HepG2 (cell line): ENCODE results near the gene KCND3. TPM values are rescaled to one million over a fixed set of nuclear protein-coding genes. Genes with fewer than 3 reads are reported as not detected.

Experiments used
- NFE2L1 ChIP-seq: sonication (generic); formaldehyde crosslinking; IDR thresholded peaks from 2 replicates; pipeline ENCODE4 v1.4.0; 2020; ENCODE audit warnings: missing genetic modification reagents, mild to moderate bottlenecking, borderline replicate concordance
- NKX3-1 ChIP-seq: sonication (generic); formaldehyde crosslinking; IDR thresholded peaks from 2 replicates; pipeline ENCODE4 v1.5.0; 2020; ENCODE audit warnings: missing genetic modification reagents
- REST ChIP-seq, 2 experiments: IDR thresholded peaks; 2 replicates each; pipeline ENCODE4 v1.6.1; 2011 to 2012; ENCODE audit warnings: low read length in 2 of 2, borderline replicate concordance in 1 of 2, low read depth in 1 of 2, mild to moderate bottlenecking in 1 of 2, moderate library complexity in 1 of 2
- SMC3 ChIP-seq: IDR thresholded peaks from 2 replicates; pipeline ENCODE4 v1.6.1; 2011; ENCODE audit warnings: low read length, improper control_type of control experiment
- TSC22D2 ChIP-seq: sonication (generic); formaldehyde crosslinking; IDR thresholded peaks from 2 replicates; pipeline ENCODE4 v1.5.1; 2020; ENCODE audit warnings: missing genetic modification reagents, mild to moderate bottlenecking, borderline replicate concordance
- U2AF1 ChIP-seq: fragments of 200-400 bp; formaldehyde crosslinking; optimal IDR thresholded peaks from 2 replicates; pipeline ENCODE3; 2017; ENCODE audit warnings: mild to moderate bottlenecking, low read depth, low read length
- XBP1 ChIP-seq: sonication (generic); formaldehyde crosslinking; IDR thresholded peaks from 2 replicates; pipeline ENCODE4 v1.5.0; 2020; ENCODE audit warnings: missing genetic modification reagents
- ZIK1 ChIP-seq: sonication (generic); formaldehyde crosslinking; IDR thresholded peaks from 2 replicates; pipeline ENCODE4 v1.5.0; 2020; ENCODE audit warnings: mild to moderate bottlenecking, low read depth, missing genetic modification reagents, borderline replicate concordance
- ZNF367 ChIP-seq: sonication (generic); formaldehyde crosslinking; IDR thresholded peaks from 2 replicates; pipeline ENCODE4 v1.4.0; 2020; ENCODE audit warnings: missing genetic modification reagents, borderline replicate concordance
- ZNF75D ChIP-seq: sonication (generic); formaldehyde crosslinking; IDR thresholded peaks from 2 replicates; pipeline ENCODE4 v1.8.1; 2023; ENCODE audit warnings: missing genetic modification reagents, mild to moderate bottlenecking, borderline replicate concordance
- polyA plus RNA-seq, 8 experiments: library from polyadenylated mRNA; depleted of rRNA in 3 of 8; stranded (reverse) in 7 of 8; unstranded in 1 of 8; fragments of >200 nt; fragmentation: Illumina TruSeq in 4 of 8; extraction: Trizol in 4 of 8; gene quantifications; 2 replicates each; pipeline versions ENCODE4 v1.2.1 to v1.2.3, GENCODE V29; 2011 to 2016; ENCODE audit warnings: low read depth in 4 of 8, missing spikeins in 1 of 8, mixed read lengths in 1 of 8; ENCODE audit not compliant: insufficient read depth in 1 of 8
- total RNA-seq, 5 experiments: library from RNA; depleted of rRNA; stranded (reverse); fragments of >200 nt; fragmentation: Illumina TruSeq; extraction: Trizol; gene quantifications; 2 replicates each; pipeline ENCODE4 v1.2.3, GENCODE V29; 2016; ENCODE audit warnings: low read depth in 1 of 5
- TF ChIP-seq, protein P1 (sequence below): sonication (generic); formaldehyde crosslinking; IDR thresholded peaks from 2 replicates; pipeline ENCODE4 v1.9.0; 2021; ENCODE audit warnings: mild to moderate bottlenecking, missing genetic modification reagents
- TF ChIP-seq, protein P2 (sequence below): sonication (generic); formaldehyde crosslinking; IDR thresholded peaks from 2 replicates; pipeline ENCODE4 v1.5.0; 2020; ENCODE audit warnings: mild to moderate bottlenecking, missing genetic modification reagents, borderline replicate concordance

KCND3 gene
- total and polyA plus RNA-seq, 2 of the 13 experiments (the other 11 are each of a cell fraction or from before 2014, with no cell fraction given), result 0.04 TPM; not detected in 1

GRCh38 chr1:111733183-111733991 is 256.1 kb downstream of the KCND3 start (continued):
- TF ChIP-seq REST (IDR thresholded peaks at IDR 0.05; ENCODE audit: borderline replicate concordance in 1 of 2, low read depth in 1 of 2, low read length in 2 of 2) (no peak), ZIK1 (CRISPR knock-in tag) (no peak), NFE2L1 (no peak), ZNF75D (CRISPR knock-in tag) (no peak), SMC3 (0 out of 2 replicates have a peak, but pooled peaks have one; percentile 22), XBP1 (CRISPR knock-in tag) (no peak), ZNF367 (CRISPR knock-in tag) (no peak), NKX3-1 (CRISPR knock-in tag) (no peak), TSC22D2 (CRISPR knock-in tag) (no peak), U2AF1 (no peak)
- TF ChIP-seq, protein P1, sequence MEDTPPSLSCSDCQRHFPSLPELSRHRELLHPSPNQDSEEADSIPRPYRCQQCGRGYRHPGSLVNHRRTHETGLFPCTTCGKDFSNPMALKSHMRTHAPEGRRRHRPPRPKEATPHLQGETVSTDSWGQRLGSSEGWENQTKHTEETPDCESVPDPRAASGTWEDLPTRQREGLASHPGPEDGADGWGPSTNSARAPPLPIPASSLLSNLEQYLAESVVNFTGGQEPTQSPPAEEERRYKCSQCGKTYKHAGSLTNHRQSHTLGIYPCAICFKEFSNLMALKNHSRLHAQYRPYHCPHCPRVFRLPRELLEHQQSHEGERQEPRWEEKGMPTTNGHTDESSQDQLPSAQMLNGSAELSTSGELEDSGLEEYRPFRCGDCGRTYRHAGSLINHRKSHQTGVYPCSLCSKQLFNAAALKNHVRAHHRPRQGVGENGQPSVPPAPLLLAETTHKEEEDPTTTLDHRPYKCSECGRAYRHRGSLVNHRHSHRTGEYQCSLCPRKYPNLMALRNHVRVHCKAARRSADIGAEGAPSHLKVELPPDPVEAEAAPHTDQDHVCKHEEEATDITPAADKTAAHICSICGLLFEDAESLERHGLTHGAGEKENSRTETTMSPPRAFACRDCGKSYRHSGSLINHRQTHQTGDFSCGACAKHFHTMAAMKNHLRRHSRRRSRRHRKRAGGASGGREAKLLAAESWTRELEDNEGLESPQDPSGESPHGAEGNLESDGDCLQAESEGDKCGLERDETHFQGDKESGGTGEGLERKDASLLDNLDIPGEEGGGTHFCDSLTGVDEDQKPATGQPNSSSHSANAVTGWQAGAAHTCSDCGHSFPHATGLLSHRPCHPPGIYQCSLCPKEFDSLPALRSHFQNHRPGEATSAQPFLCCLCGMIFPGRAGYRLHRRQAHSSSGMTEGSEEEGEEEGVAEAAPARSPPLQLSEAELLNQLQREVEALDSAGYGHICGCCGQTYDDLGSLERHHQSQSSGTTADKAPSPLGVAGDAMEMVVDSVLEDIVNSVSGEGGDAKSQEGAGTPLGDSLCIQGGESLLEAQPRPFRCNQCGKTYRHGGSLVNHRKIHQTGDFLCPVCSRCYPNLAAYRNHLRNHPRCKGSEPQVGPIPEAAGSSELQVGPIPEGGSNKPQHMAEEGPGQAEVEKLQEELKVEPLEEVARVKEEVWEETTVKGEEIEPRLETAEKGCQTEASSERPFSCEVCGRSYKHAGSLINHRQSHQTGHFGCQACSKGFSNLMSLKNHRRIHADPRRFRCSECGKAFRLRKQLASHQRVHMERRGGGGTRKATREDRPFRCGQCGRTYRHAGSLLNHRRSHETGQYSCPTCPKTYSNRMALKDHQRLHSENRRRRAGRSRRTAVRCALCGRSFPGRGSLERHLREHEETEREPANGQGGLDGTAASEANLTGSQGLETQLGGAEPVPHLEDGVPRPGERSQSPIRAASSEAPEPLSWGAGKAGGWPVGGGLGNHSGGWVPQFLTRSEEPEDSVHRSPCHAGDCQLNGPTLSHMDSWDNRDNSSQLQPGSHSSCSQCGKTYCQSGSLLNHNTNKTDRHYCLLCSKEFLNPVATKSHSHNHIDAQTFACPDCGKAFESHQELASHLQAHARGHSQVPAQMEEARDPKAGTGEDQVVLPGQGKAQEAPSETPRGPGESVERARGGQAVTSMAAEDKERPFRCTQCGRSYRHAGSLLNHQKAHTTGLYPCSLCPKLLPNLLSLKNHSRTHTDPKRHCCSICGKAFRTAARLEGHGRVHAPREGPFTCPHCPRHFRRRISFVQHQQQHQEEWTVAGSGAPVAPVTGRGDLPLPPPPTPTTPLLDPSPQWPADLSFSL, result no peak
- TF ChIP-seq, protein P2, sequence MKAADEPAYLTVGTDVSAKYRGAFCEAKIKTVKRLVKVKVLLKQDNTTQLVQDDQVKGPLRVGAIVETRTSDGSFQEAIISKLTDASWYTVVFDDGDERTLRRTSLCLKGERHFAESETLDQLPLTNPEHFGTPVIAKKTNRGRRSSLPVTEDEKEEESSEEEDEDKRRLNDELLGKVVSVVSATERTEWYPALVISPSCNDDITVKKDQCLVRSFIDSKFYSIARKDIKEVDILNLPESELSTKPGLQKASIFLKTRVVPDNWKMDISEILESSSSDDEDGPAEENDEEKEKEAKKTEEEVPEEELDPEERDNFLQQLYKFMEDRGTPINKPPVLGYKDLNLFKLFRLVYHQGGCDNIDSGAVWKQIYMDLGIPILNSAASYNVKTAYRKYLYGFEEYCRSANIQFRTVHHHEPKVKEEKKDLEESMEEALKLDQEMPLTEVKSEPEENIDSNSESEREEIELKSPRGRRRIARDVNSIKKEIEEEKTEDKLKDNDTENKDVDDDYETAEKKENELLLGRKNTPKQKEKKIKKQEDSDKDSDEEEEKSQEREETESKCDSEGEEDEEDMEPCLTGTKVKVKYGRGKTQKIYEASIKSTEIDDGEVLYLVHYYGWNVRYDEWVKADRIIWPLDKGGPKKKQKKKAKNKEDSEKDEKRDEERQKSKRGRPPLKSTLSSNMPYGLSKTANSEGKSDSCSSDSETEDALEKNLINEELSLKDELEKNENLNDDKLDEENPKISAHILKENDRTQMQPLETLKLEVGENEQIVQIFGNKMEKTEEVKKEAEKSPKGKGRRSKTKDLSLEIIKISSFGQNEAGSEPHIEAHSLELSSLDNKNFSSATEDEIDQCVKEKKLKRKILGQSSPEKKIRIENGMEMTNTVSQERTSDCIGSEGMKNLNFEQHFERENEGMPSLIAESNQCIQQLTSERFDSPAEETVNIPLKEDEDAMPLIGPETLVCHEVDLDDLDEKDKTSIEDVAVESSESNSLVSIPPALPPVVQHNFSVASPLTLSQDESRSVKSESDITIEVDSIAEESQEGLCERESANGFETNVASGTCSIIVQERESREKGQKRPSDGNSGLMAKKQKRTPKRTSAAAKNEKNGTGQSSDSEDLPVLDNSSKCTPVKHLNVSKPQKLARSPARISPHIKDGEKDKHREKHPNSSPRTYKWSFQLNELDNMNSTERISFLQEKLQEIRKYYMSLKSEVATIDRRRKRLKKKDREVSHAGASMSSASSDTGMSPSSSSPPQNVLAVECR (CRISPR knock-in tag), result peak; percentile 44; the same call in 1 of the 2 replicates
